ENCODE results near the gene CEP126. TPM values are rescaled to one million over a fixed set of nuclear protein-coding genes. Genes with fewer than 3 reads are reported as not detected.

The CEP126 gene
- total RNA-seq, 2 experiments from 2014 or later, result 0.96 to 1.2 TPM

- Mint-ChIP-seq H3K27me3 (no peaks in the 10 kb centered on the region), H3K27ac (no peak overlapping the region), H3K4me1 (ENCODE audit: low read depth) (no peaks in the 10 kb centered on the region), H3K9me3 (no peaks in the 10 kb centered on the region), H3K36me3 (ENCODE audit: low read depth) (no peaks in the 10 kb centered on the region), H3K4me3 (no peak overlapping the region)
- H3K27ac ChIP-seq (ENCODE audit: low read depth in 1 of 2, low read length in 2 of 2), result no peak overlapping the region
- no peak overlapping the region for H3K4me3 ChIP-seq (ENCODE audit: low read length)
- peak in 1 of 14 experiments; percentile 2 for DNase-seq
- H3K27me3 ChIP-seq (ENCODE audit: control insufficient read depth in 1 of 2, insufficient read depth in 2 of 2, low read length in 2 of 2), result no peaks in the 10 kb centered on the region
- no peaks in the 10 kb centered on the region for H3K36me3 ChIP-seq (ENCODE audit: insufficient read depth, low read length)
- ATAC-seq (ENCODE audit: poor library complexity), result no peak
- CTCF ChIA-PET, result no interaction called here
- no peak for TF ChIP-seq CTCF (IDR thresholded peaks at IDR 0.05)
- intact Hi-C loops (cut with DNase I, micrococcal nuclease), result no loop called here
- H3K9me3 ChIP-seq (ENCODE audit: control insufficient read depth in 1 of 2, insufficient read depth in 1 of 2, low read length in 2 of 2), result no peaks in the 10 kb centered on the region
- POLR2A ChIA-PET, result no interaction called here
- H3K4me1 ChIP-seq (ENCODE audit: insufficient read depth, low read length), result no peaks in the 10 kb centered on the region
Measured at GRCh38 chr11:102004220-102004619, 89.4 kb downstream of the CEP126 start.

- DNase-seq (no peak), ATAC-seq (ENCODE audit: poor library complexity) (no peak)
- no peak for TF ChIP-seq CTCF (IDR thresholded peaks at IDR 0.05)
- H3K27ac Mint-ChIP-seq, result no peak overlapping the region
- H3K4me1 Mint-ChIP-seq (ENCODE audit: low read depth), result no peaks in the 10 kb centered on the region
- no peaks in the 10 kb centered on the region for H3K9me3 ChIP-seq (ENCODE audit: control insufficient read depth in 1 of 2, insufficient read depth in 1 of 2, low read length in 2 of 2)
- intact Hi-C loops (cut with DNase I, micrococcal nuclease), result loop anchor here in 1 of 2 experiments (5.0 kb wide), 2 partner anchors 88 to 1428 kb away; partner anchors contain the start of genes ANGPTL5 and CEP126
- no peak overlapping the region for H3K27ac ChIP-seq (ENCODE audit: low read depth in 1 of 2, low read length in 2 of 2)
- peaks cover 7% of the 10 kb centered on the region for H3K27me3 Mint-ChIP-seq
- H3K36me3 Mint-ChIP-seq (ENCODE audit: low read depth), result no peaks in the 10 kb centered on the region
- ChIA-PET CTCF (no interaction called here), POLR2A (no interaction called here)
- no peak overlapping the region for H3K4me3 Mint-ChIP-seq
- no peaks in the 10 kb centered on the region for H3K27me3 ChIP-seq (ENCODE audit: control insufficient read depth in 1 of 2, insufficient read depth in 2 of 2, low read length in 2 of 2)
- no peaks in the 10 kb centered on the region for H3K36me3 ChIP-seq (ENCODE audit: insufficient read depth, low read length)
- no peaks in the 10 kb centered on the region for H3K4me1 ChIP-seq (ENCODE audit: insufficient read depth, low read length)
- H3K9me3 Mint-ChIP-seq, result no peaks in the 10 kb centered on the region
- H3K4me3 ChIP-seq (ENCODE audit: low read length), result no peak overlapping the region
Measured at GRCh38 chr11:102005306-102005705, 90.5 kb downstream of the CEP126 start.

GRCh38 chr11:102006835-102007566 lies 92.2 kb downstream of the CEP126 start:
- Histone ChIP-seq H3K27ac (ENCODE audit: low read depth in 1 of 2, low read length in 2 of 2) (no peak overlapping the region), H3K27me3 (ENCODE audit: control insufficient read depth in 1 of 2, insufficient read depth in 2 of 2, low read length in 2 of 2) (no peaks in the 10 kb centered on the region), H3K4me1 (ENCODE audit: insufficient read depth, low read length) (no peaks in the 10 kb centered on the region), H3K9me3 (ENCODE audit: control insufficient read depth in 1 of 2, insufficient read depth in 1 of 2, low read length in 2 of 2) (no peaks in the 10 kb centered on the region), H3K4me3 (ENCODE audit: low read length) (no peak overlapping the region), H3K36me3 (ENCODE audit: insufficient read depth, low read length) (no peaks in the 10 kb centered on the region)
- Mint-ChIP-seq H3K27me3 (peaks cover 7% of the 10 kb centered on the region), H3K9me3 (no peaks in the 10 kb centered on the region), H3K4me3 (no peak overlapping the region), H3K4me1 (ENCODE audit: low read depth) (no peaks in the 10 kb centered on the region), H3K36me3 (ENCODE audit: low read depth) (no peaks in the 10 kb centered on the region), H3K27ac (no peak overlapping the region)
- TF ChIP-seq CTCF (IDR thresholded peaks at IDR 0.05), result no peak
- intact Hi-C loops (cut with DNase I, micrococcal nuclease), result loop anchor here in 1 of 2 experiments (5.0 kb wide), 2 partner anchors 90 to 1430 kb away; partner anchors contain the start of genes ANGPTL5 and CEP126
- POLR2A ChIA-PET, result interaction anchor here (1.4 kb wide), 1 partner anchor 11 kb away, joined by 4 read pairs; no protein-coding TSS in a partner anchor
- CTCF ChIA-PET, result interaction anchor here (0.6 to 3.8 kb wide), 5 partner anchors 7 to 145 kb away, joined by 3 to 30 read pairs (median 3); no protein-coding TSS in a partner anchor
- DNase-seq (no peak), ATAC-seq (ENCODE audit: poor library complexity) (no peak)

All from CD4-positive, alpha-beta T cell (primary cell).